Measurements from ENCODE around the gene KCNMA1. TPM values are rescaled to one million over a fixed set of nuclear protein-coding genes. Genes with fewer than 3 reads are reported as not detected.

The KCNMA1 gene
- total RNA-seq, 1 experiment from 2014 or later: 0.49 TPM

GRCh38 chr10:77283326-77283725 lies 354.3 kb downstream of the KCNMA1 start:
- BruUV-seq (replicated peaks): no TSS peak

DNA sequence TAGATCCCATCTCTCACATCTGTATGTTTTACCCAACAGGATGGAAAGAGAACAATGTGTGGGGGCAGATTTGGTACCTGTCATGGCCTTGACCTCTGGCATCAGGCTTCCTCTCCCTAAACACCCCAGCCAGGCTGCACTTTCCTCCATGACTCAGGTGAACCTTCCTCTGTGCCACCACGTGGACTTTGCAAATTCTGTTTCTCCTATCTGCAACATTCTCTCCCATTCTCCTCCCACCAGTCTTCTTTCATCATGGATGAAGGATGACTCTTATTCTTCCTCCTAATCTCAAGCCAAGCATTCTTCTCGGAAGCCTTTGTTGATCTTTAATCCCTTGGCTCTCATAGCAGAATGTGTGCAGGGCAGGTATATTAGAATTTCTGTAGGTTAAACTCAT lies 355.4 kb downstream of the KCNMA1 start:
- H3K9ac ChIP-seq (ENCODE audit: low read length): no peak overlapping the region
- H2AFZ ChIP-seq (ENCODE audit: low read depth, low read length, poor library complexity, severe bottlenecking): no peak overlapping the region
- no peak overlapping the region for H3K27ac ChIP-seq (ENCODE audit: low read depth, low read length)
- H3K27me3 ChIP-seq (ENCODE audit: insufficient read depth, low read length): peaks cover 78% of the 10 kb centered on the region
- RAD21 ChIA-PET (ENCODE audit: low non-redundant PET in 1 of 2, low total read pairs in 2 of 2, uncharacterized antibody in 2 of 2, unreplicated experiment in 2 of 2): no interaction called here
- BruUV-seq (replicated peaks): no TSS peak
- no peaks in the 10 kb centered on the region for H3K9me2 ChIP-seq (ENCODE audit: insufficient read depth)
- intact Hi-C loops (cut with micrococcal nuclease): no loop called here
- CTCF ChIA-PET: no interaction called here
- no peak overlapping the region for H3K4me3 ChIP-seq (replicated peaks in 1 of 2; ENCODE audit: low read depth in 1 of 2, low read length in 2 of 2)
- H3K79me2 ChIP-seq (ENCODE audit: insufficient read depth, low read length): no peaks in the 10 kb centered on the region
- DNase-seq (ENCODE audit: low read depth, low spot score) (no peak), ATAC-seq (no peak)
- H3K4me1 ChIP-seq (ENCODE audit: control insufficient read depth in 1 of 2, insufficient read depth in 2 of 2, low read length in 2 of 2): no peaks in the 10 kb centered on the region
- TF ChIP-seq POLR2AphosphoS5 (IDR thresholded peaks at IDR 0.05; ENCODE audit: low read depth, low read length) (no peak), SIN3A (IDR thresholded peaks at IDR 0.05; ENCODE audit: low read depth) (no peak)
- TF ChIP-seq, protein P1, sequence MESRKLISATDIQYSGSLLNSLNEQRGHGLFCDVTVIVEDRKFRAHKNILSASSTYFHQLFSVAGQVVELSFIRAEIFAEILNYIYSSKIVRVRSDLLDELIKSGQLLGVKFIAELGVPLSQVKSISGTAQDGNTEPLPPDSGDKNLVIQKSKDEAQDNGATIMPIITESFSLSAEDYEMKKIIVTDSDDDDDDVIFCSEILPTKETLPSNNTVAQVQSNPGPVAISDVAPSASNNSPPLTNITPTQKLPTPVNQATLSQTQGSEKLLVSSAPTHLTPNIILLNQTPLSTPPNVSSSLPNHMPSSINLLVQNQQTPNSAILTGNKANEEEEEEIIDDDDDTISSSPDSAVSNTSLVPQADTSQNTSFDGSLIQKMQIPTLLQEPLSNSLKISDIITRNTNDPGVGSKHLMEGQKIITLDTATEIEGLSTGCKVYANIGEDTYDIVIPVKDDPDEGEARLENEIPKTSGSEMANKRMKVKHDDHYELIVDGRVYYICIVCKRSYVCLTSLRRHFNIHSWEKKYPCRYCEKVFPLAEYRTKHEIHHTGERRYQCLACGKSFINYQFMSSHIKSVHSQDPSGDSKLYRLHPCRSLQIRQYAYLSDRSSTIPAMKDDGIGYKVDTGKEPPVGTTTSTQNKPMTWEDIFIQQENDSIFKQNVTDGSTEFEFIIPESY (IDR thresholded peaks at IDR 0.05; ENCODE audit: extremely low read depth, insufficient replicate concordance, low read length): no peak
- POLR2A ChIA-PET: no interaction called here
- no peaks in the 10 kb centered on the region for H3K36me3 ChIP-seq (ENCODE audit: control insufficient read depth in 1 of 2, insufficient read depth in 2 of 2, low read length in 2 of 2)
- H3K4me2 ChIP-seq (ENCODE audit: low read length): no peak overlapping the region
- no peaks in the 10 kb centered on the region for H3K9me3 ChIP-seq (ENCODE audit: control insufficient read depth in 1 of 2, insufficient read depth in 1 of 2, low read depth in 1 of 2, low read length in 2 of 2)
- no peaks in the 10 kb centered on the region for H4K20me1 ChIP-seq (ENCODE audit: insufficient read depth)

More at GRCh38 chr10:77283326-77283725, 354.3 kb downstream of the KCNMA1 start:
- no peak for TF ChIP-seq FOSL1 (IDR thresholded peaks at IDR 0.05; ENCODE audit: low read depth)
- TF ChIP-seq ZFX (IDR thresholded peaks at IDR 0.05): no peak
- TF ChIP-seq EZH2 (IDR thresholded peaks at IDR 0.05): no peak
- TF ChIP-seq, protein P1 (IDR thresholded peaks at IDR 0.05; ENCODE audit: extremely low read depth, insufficient replicate concordance, low read length): no peak
- no peak for TF ChIP-seq EGR1 (IDR thresholded peaks at IDR 0.05; ENCODE audit: low read depth)
- TF ChIP-seq POLR2AphosphoS5 (IDR thresholded peaks at IDR 0.05; ENCODE audit: low read depth, low read length): no peak
- no peak for TF ChIP-seq ZNF274 (IDR thresholded peaks at IDR 0.05; ENCODE audit: low read depth, low read length)
- no peak for TF ChIP-seq POLR2A (IDR thresholded peaks at IDR 0.05; ENCODE audit: borderline replicate concordance, extremely low read depth, insufficient read depth, insufficient read length)
- TF ChIP-seq JUND (IDR thresholded peaks at IDR 0.05): no peak
- TF ChIP-seq EZH2phosphoT487 (IDR thresholded peaks at IDR 0.05; ENCODE audit: borderline replicate concordance): no peak
- TF ChIP-seq YY1 (IDR thresholded peaks at IDR 0.05; ENCODE audit: extremely low read depth, insufficient replicate concordance, low read depth, low read length): no peak
- Histone ChIP-seq H3K27ac (ENCODE audit: low read depth, low read length) (no peak overlapping the region), H3K4me2 (ENCODE audit: low read length) (no peak overlapping the region), H2AFZ (ENCODE audit: low read depth, low read length, poor library complexity, severe bottlenecking) (no peak overlapping the region), H3K27me3 (ENCODE audit: insufficient read depth, low read length) (peaks cover 79% of the 10 kb centered on the region), H3K4me1 (ENCODE audit: control insufficient read depth in 1 of 2, insufficient read depth in 2 of 2, low read length in 2 of 2) (no peaks in the 10 kb centered on the region), H4K20me1 (ENCODE audit: insufficient read depth) (no peaks in the 10 kb centered on the region), H3K4me3 (replicated peaks in 1 of 2; ENCODE audit: low read depth in 1 of 2, low read length in 2 of 2) (no peak overlapping the region), H3K36me3 (ENCODE audit: control insufficient read depth in 1 of 2, insufficient read depth in 2 of 2, low read length in 2 of 2) (no peaks in the 10 kb centered on the region), H3K79me2 (ENCODE audit: insufficient read depth, low read length) (no peaks in the 10 kb centered on the region), H3K9ac (ENCODE audit: low read length) (no peak overlapping the region), H3K9me2 (ENCODE audit: insufficient read depth) (no peaks in the 10 kb centered on the region), H3K9me3 (ENCODE audit: control insufficient read depth in 1 of 2, insufficient read depth in 1 of 2, low read depth in 1 of 2, low read length in 2 of 2) (no peaks in the 10 kb centered on the region)
- ChIA-PET CTCF (no interaction called here), POLR2A (no interaction called here), RAD21 (ENCODE audit: low non-redundant PET in 1 of 2, low total read pairs in 2 of 2, uncharacterized antibody in 2 of 2, unreplicated experiment in 2 of 2) (no interaction called here)
- ATAC-seq (no peak), DNase-seq (ENCODE audit: low read depth, low spot score) (no peak)
- intact Hi-C loops (cut with micrococcal nuclease): no loop called here

All from HCT116 (cell line).